C4-2B (cell line): ENCODE data around the gene COG1.

Experiments used
- H3K27ac ChIP-seq: fragments of 450-650 bp; 2 replicates; pipeline ENCODE4 v1.5.1; 2017
- ZFX ChIP-seq: fragments of 450-650 bp; IDR thresholded peaks from 2 replicates; pipeline ENCODE4 v1.6.1; 2017
- TF ChIP-seq, protein P1 (sequence below): fragments of 450-650 bp; conservative IDR thresholded peaks from 2 replicates; pipeline ENCODE4 v1.5.1; 2017; ENCODE audit warnings: mild to moderate bottlenecking

Gene COG1

DNA sequence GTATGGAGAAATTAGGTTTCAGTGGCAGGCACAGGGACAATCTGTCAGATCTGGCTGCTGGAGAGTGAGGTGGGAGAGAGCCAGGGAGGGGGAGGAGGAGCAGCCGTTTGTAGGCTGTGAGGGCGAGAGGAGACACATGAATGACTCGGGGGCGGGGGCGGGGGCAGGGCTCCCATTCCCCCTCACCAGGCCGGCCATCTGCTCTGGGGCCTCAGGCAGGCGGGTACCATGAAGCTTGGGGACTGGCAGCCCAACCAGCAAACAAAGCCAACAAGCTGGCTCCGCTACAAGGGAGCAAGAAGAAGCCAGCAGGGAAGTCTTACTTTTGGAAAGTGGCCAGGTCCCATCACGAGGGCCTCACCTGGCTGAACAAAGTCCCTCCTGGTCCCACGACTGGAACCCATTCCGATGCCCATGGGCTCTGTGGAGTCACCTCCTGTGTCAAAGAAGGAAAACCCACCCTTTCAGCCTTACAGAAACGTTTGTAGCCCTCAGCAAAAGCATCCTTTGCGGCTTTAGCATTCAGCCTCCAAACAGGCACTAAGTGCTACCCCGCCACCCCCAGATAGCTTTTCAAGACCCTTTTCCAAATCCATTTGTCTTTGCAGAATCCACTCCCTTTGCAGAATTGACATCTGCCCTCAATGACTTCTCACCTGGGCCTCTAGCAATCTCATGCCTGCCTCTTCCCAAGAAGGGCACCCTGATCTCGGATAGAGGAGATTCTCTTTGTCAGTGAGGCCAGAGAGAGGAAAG, 37.3 kb upstream of the COG1 start:
- TF ChIP-seq, protein P1, sequence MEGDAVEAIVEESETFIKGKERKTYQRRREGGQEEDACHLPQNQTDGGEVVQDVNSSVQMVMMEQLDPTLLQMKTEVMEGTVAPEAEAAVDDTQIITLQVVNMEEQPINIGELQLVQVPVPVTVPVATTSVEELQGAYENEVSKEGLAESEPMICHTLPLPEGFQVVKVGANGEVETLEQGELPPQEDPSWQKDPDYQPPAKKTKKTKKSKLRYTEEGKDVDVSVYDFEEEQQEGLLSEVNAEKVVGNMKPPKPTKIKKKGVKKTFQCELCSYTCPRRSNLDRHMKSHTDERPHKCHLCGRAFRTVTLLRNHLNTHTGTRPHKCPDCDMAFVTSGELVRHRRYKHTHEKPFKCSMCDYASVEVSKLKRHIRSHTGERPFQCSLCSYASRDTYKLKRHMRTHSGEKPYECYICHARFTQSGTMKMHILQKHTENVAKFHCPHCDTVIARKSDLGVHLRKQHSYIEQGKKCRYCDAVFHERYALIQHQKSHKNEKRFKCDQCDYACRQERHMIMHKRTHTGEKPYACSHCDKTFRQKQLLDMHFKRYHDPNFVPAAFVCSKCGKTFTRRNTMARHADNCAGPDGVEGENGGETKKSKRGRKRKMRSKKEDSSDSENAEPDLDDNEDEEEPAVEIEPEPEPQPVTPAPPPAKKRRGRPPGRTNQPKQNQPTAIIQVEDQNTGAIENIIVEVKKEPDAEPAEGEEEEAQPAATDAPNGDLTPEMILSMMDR: no peak
- no peak for TF ChIP-seq ZFX
- no peak overlapping the region for H3K27ac ChIP-seq

DNA sequence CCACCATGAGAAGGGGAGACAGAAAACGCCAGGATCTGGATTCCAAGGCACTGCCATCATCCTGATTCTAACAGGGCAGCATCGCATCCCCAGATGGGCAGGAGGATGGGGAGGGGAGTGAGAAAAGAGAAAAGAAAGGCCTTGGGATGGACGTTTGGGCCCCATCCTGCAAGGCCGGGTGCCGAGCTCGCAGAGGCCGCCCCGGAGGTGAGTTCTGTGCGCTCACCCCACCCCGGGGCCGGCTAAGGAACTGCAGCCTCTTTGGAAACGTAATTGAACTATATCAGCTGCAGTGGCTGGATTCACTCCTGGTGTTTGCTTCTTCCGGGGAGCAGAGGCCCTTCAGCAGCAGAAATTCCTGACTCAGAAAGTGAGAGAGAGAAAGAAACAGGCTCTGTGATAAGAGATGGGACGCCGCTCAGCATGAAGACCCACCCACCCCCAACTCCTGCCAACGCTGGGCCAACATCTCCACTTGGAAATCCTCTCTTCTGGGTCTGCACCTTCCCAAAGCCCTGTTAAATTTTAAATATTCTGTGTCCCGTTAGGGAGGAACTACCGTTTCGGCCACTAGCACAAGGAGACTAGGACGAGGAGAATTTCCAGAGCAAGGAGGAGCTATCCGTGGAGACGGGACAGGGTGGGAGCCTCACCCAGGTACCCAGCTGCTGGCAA, 36.6 kb upstream of the COG1 start:
- no peak overlapping the region for H3K27ac ChIP-seq
- TF ChIP-seq, protein P1: peak; percentile 92
- no peak for TF ChIP-seq ZFX

DNA sequence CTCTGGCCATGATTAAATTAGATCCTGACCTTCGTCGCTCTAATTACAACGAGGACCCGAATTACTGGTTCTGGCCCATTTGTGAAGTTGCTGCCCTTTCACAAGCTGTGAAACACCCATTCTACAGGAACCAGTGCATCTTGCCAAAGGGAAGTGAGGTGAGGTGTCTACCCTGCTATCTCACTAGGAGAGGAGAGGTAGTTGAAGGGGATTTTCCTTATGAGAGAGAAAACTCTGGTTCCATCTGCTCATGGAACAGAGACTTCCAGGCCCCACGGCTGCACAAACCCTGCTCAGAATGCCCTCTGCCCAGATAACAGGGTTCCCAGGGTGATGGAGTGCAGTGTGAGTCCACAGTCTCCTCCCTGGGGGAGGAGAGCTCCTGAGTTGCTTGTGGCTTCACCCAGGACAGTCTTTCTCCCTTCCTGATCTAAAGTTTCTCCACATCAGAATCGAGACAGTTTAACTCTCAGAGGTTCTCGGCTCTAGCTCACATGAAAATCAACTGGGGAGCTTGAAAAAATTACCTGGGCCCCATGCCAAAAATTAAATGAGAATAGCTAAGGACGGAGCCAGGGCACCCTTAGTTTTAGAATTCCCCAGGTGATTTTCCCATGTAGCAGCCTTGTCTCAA, 35.9 kb upstream of the COG1 start:
- no peak for TF ChIP-seq ZFX
- TF ChIP-seq, protein P1: no peak
- H3K27ac ChIP-seq: no peak overlapping the region

DNA sequence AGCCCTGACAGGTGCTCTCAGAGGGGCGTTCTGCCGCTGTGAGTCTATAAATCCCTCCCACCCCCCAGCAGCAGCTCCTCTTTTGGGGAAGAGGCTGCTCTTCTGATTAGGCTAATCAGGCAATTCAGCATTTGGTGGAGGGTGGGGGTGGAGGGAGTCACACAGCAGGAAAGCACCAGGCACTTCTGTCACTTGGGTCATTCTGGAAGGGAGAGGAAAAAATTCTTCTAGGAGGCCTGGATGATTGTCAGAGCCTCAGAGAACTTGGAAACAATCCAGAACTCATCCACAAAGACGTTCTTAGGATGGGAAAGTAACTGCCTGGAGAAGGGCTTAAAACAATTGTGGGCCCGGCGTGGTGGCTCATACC, 35.3 kb upstream of the COG1 start:
- TF ChIP-seq ZFX: no peak
- TF ChIP-seq, protein P1: no peak
- H3K27ac ChIP-seq: no peak overlapping the region

DNA sequence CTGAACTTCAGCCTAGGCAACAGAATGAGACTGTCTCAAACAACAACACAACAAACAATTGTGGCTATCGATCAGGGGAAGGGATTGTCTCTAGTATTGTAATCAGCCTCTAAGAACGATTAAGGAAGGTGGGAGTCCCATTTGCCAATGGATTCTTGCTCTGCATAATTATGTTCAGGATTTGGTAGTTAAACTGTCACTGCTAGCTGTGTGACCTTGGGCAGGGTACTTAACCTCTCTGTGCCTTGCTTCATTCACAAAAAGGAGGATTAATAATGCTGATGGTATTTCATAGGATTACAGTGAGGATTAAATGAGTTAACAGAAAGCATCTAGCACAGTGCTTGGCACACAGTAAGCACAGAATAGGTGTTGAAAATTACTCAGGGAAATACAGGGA, 34.7 kb upstream of the COG1 start:
- TF ChIP-seq, protein P1: no peak
- no peak for TF ChIP-seq ZFX
- no peak overlapping the region for H3K27ac ChIP-seq

DNA sequence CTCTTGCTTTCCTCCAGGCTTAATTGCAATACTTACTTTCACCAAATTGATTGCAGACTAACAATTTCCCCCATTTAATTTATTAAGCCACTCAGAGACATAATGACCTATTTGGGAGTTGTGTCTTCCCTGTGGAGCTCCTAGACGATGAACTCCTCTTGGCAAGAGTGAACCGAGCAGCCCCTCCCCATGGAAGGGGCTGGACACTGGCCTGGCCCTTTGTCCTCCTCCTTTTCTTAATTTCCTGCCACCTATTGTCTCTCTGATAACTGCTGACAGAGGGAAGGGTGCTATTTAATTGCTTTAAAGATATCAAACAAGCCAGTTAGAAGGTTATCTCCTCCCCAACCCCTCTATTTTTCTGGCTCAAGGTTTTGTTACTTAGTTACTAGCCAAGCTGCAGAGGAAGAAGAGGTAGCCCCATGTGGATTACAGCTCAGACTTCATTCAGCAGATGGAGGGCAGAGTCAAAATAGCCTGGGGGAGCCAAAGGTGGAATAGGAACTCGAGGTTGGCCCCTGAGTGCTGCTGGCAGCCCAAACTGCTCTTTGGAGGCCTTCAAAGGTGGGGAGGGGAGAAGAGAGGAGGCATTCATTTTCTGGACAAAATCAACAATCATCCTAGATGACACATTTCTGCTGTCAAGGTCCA, 31.8 kb upstream of the COG1 start:
- TF ChIP-seq, protein P1: no peak
- no peak for TF ChIP-seq ZFX
- no peak overlapping the region for H3K27ac ChIP-seq

DNA sequence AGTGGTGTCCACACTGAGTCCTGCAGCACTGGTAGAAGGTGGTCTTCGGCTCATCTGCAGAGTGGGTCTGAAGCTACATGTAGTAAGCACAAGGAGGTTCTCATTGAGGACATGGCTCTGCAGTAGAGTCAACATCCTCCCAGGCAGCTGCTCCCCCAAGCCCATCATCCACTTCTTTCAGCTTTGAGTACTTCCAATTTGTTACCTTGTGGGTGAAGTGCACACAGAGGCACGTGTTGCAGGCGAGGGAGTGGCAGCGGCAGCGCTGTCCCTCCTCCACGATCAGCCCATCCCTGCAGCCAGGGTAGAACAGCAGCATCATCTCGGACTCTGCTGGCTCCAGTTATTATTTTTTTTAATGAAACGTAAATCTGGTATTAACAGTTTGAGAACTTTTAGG, 29.8 kb upstream of the COG1 start:
- TF ChIP-seq, protein P1: no peak
- no peak for TF ChIP-seq ZFX
- H3K27ac ChIP-seq: no peak overlapping the region
